GM12864 (cell line): ENCODE results near the gene DIRAS2.

ENCODE experiments used
- DNase-seq: peaks from one replicate; pipeline ENCODE4 v3.0.0-alpha.2; 2011; ENCODE audit warnings: low read depth
- H3K4me3 ChIP-seq: 2 replicates; pipeline ENCODE4 v1.5.1; 2011; ENCODE audit warnings: mild to moderate bottlenecking, low read depth, low read length, control low read depth
- TF ChIP-seq, protein P1 (sequence below): IDR thresholded peaks from 2 replicates; pipeline ENCODE4 v1.5.1; 2011; ENCODE audit warnings: low read depth, mild to moderate bottlenecking, moderate library complexity, low read length, control low read depth, inconsistent platforms; ENCODE audit errors: missing control alignments

DIRAS2 gene

GRCh38 chr9:90598191-90598590 is 44.4 kb downstream of the DIRAS2 start:
- DNase-seq = no peak
- TF ChIP-seq, protein P1, sequence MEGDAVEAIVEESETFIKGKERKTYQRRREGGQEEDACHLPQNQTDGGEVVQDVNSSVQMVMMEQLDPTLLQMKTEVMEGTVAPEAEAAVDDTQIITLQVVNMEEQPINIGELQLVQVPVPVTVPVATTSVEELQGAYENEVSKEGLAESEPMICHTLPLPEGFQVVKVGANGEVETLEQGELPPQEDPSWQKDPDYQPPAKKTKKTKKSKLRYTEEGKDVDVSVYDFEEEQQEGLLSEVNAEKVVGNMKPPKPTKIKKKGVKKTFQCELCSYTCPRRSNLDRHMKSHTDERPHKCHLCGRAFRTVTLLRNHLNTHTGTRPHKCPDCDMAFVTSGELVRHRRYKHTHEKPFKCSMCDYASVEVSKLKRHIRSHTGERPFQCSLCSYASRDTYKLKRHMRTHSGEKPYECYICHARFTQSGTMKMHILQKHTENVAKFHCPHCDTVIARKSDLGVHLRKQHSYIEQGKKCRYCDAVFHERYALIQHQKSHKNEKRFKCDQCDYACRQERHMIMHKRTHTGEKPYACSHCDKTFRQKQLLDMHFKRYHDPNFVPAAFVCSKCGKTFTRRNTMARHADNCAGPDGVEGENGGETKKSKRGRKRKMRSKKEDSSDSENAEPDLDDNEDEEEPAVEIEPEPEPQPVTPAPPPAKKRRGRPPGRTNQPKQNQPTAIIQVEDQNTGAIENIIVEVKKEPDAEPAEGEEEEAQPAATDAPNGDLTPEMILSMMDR = no peak
- H3K4me3 ChIP-seq = no peak overlapping the region

GRCh38 chr9:90593646-90594045 is 49.0 kb downstream of the DIRAS2 start:
- no peak for DNase-seq
- TF ChIP-seq, protein P1 = no peak
- H3K4me3 ChIP-seq = no peak overlapping the region

GRCh38 chr9:90580576-90580975 is 62.0 kb downstream of the DIRAS2 start:
- TF ChIP-seq, protein P1 = no peak
- DNase-seq = no peak
- H3K4me3 ChIP-seq = no peak overlapping the region

- TF ChIP-seq, protein P1 = no peak
- H3K4me3 ChIP-seq = no peak overlapping the region
- no peak for DNase-seq
Observed at GRCh38 chr9:90579181-90579580, 63.4 kb downstream of the DIRAS2 start.

- no peak for DNase-seq
- no peak overlapping the region for H3K4me3 ChIP-seq
Observed at GRCh38 chr9:90578126-90578815, 64.4 kb downstream of the DIRAS2 start.

DNA sequence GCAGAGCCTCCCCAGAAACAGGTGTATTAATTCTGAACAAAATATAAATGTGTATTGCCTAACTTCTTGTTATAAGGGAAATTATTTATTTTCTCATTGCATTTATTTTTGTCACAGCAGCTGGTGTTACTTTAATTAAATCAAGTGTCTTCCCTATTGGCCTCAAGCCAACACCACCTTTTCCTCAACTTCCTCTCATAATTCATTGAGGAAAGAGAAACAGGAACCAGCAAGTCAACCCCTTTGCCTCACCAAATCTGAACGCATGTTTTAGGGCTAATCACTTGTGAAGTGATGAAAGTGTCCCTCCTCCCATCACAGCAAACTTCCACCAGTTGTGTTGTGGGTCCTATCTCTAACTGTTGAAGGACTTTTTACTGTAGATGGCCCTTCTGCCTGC is 73.1 kb downstream of the DIRAS2 start:
- DNase-seq = no peak
- no peak overlapping the region for H3K4me3 ChIP-seq
- TF ChIP-seq, protein P1 = no peak

More at GRCh38 chr9:90578126-90578815, 64.4 kb downstream of the DIRAS2 start:
- TF ChIP-seq, protein P1 = no peak

DNA sequence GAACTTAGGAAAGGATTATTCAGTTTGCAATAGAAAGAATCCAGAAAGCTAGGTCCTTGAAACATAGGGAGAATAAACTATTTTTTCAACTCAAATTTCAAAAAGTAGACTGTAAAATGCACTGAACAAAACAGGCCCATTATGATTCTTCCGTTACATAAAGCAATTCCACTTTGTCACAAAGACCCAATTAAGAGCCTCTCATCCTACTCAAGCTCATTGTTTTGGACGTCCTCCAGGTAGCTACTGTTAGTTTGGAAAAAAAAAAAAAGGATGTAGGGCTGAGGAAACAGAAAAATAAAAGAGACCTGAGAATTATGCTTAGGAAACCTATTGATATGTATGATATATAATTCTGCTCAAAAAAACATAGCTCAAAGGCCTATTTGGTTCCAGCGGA is 74.0 kb downstream of the DIRAS2 start:
- H3K4me3 ChIP-seq = no peak overlapping the region
- no peak for DNase-seq
- TF ChIP-seq, protein P1 = no peak
